GM12878 (cell line): Measurements from ENCODE around the gene PRKCE. TPM values are rescaled to one million over a fixed set of nuclear protein-coding genes. Genes with fewer than 3 reads are reported as not detected.
A peak's percentile ranks its signal among the peaks of the same experiment; 100 is the strongest.

Experiments
- ATAC-seq: fragments of 200-7000 bp; cut with Tn5 transposase; 3 replicates; pipeline ENCODE4 v1.9.1; 2020; ENCODE audit warnings: mild to moderate bottlenecking, moderate library complexity
- BruUV-seq: library from RNA; stranded (reverse); fragments of 400-500 nt; replicated peaks from 2 replicates; lab custom pipeline; 2021; lab: Mats Ljungman, UMichigan
- CTCF ChIA-PET: fragments of 300-600 bp; sonication (Branson Sonifier 250); formaldehyde crosslinking; extraction: SDS; loops from one replicate; lab custom pipeline; 2021; ENCODE audit warnings: inconsistent platforms; lab: Yijun Ruan, JAX
- POLR2A ChIA-PET: fragments of 350-600 bp; formaldehyde crosslinking; extraction: SDS; loops from one replicate; lab custom pipeline; 2021; ENCODE audit warnings: inconsistent platforms; lab: Charles Lee
- RAD21 ChIA-PET: fragments of 300-600 bp; sonication (Branson Sonifier 250); formaldehyde crosslinking; loops from one replicate; lab custom pipeline; 2023; ENCODE audit warnings: antibody characterized with exemption; ENCODE audit not compliant: unreplicated experiment; lab: Charles Lee
- SMC1A ChIA-PET: fragments of 300-600 bp; sonication (Branson Sonifier 250); formaldehyde crosslinking; loops from one replicate; lab custom pipeline; 2023; ENCODE audit not compliant: unreplicated experiment, uncharacterized antibody; lab: Charles Lee
- DNase-seq: peaks from one replicate; pipeline ENCODE4 v3.0.0-alpha.2; 2011; ENCODE audit warnings: low read depth, low spot score
- FAIRE-seq: peaks from 3 replicates; lab custom pipeline; 2011; peaks lifted over from hg19 to GRCh38; lab: Jason Lieb, UNC
- H2AFZ ChIP-seq: 2 replicates; pipeline ENCODE4 v1.6.0; 2011; ENCODE audit warnings: low read depth, low read length, control low read depth; ENCODE audit not compliant: control insufficient read depth
- H3K27ac ChIP-seq: 2 replicates; pipeline ENCODE4 v1.5.1; 2011; ENCODE audit warnings: control low read depth; ENCODE audit not compliant: control insufficient read depth, insufficient read depth
- H3K27me3 ChIP-seq, 2 experiments: replicated peaks in 1 of 2; 2 replicates each; pipeline versions ENCODE4 v1.6.0 to v1.6.1; 2011; ENCODE audit warnings: low read length in 1 of 2; ENCODE audit not compliant: control insufficient read depth in 2 of 2, insufficient read depth in 2 of 2
- H3K36me3 ChIP-seq, 2 experiments: 2 replicates each; pipeline ENCODE4 v1.5.1; 2011; ENCODE audit warnings: low read length in 1 of 2; ENCODE audit not compliant: control insufficient read depth in 2 of 2, insufficient read depth in 2 of 2
- H3K4me1 ChIP-seq: 2 replicates; pipeline ENCODE4 v1.6.1; 2011; ENCODE audit warnings: mild to moderate bottlenecking, low read length, moderate library complexity, mixed read lengths; ENCODE audit not compliant: control insufficient read depth, insufficient read depth
- H3K4me2 ChIP-seq: 2 replicates; pipeline ENCODE4 v1.6.0; 2011; ENCODE audit warnings: control low read depth; ENCODE audit not compliant: control insufficient read depth, insufficient read depth
- H3K4me3 ChIP-seq: fragments of 200-600 bp; sonication (generic); 2 replicates; pipeline ENCODE4 v1.5.1; 2016
- H3K79me2 ChIP-seq: 2 replicates; pipeline ENCODE4 v1.6.0; 2011; ENCODE audit warnings: low read length; ENCODE audit not compliant: control insufficient read depth, insufficient read depth
- H3K9ac ChIP-seq: 2 replicates; pipeline ENCODE4 v1.8.0; 2011; ENCODE audit warnings: low read length, control low read depth, mixed read lengths; ENCODE audit not compliant: control insufficient read depth, insufficient read depth
- H3K9me3 ChIP-seq: replicated peaks from 3 replicates; pipeline ENCODE4 v1.5.1; 2011; ENCODE audit warnings: mild to moderate bottlenecking, low read length; ENCODE audit not compliant: control insufficient read depth, insufficient read depth
- H4K20me1 ChIP-seq: 2 replicates; pipeline ENCODE4 v1.6.0; 2011; ENCODE audit not compliant: control insufficient read depth, insufficient read depth
- ASH2L ChIP-seq: fragments of 300-600, 200-600 bp; sonication (generic); IDR thresholded peaks from 2 replicates; pipeline ENCODE4 v1.6.1; 2017; ENCODE audit warnings: low read depth, mild to moderate bottlenecking, borderline replicate concordance
- CBFB ChIP-seq: IDR thresholded peaks from 2 replicates; pipeline ENCODE4 v1.6.1; 2016; ENCODE audit warnings: antibody characterized with exemption, low read depth
- CHD4 ChIP-seq: fragments of 200-600 bp; sonication (generic); IDR thresholded peaks from 2 replicates; pipeline ENCODE4 v1.6.1; 2016; ENCODE audit warnings: mild to moderate bottlenecking
- CTCF ChIP-seq, 3 experiments: IDR thresholded peaks in 2 of 3; conservative IDR thresholded peaks in 1 of 3; 2 replicates each; pipeline ENCODE4 v1.5.1; 2011; ENCODE audit warnings: low read depth in 3 of 3, low read length in 3 of 3, mild to moderate bottlenecking in 3 of 3, control low read depth in 2 of 3, moderate library complexity in 2 of 3, inconsistent platforms in 1 of 3, mixed read lengths in 1 of 3; ENCODE audit not compliant: control insufficient read depth in 2 of 3, insufficient read depth in 1 of 3; ENCODE audit errors: extremely low read depth in 1 of 3
- EED ChIP-seq: sonication (generic); IDR thresholded peaks from 2 replicates; pipeline ENCODE4 v1.6.1; 2016; ENCODE audit warnings: antibody characterized with exemption, low read depth
- NBN ChIP-seq: fragments of 450-650 bp; IDR thresholded peaks from 2 replicates; pipeline ENCODE4 v1.6.1; 2016
- RELB ChIP-seq: fragments of 450-650 bp; IDR thresholded peaks from 2 replicates; pipeline ENCODE4 v1.6.1; 2017; ENCODE audit warnings: low read depth, mild to moderate bottlenecking, moderate library complexity
- SPI1 ChIP-seq: IDR thresholded peaks from 2 replicates; pipeline ENCODE4 v1.6.1; 2011; ENCODE audit warnings: low read depth, mild to moderate bottlenecking, low read length, moderate library complexity, borderline replicate concordance; ENCODE audit not compliant: insufficient read depth
- TARDBP ChIP-seq: IDR thresholded peaks from 2 replicates; pipeline ENCODE4 v1.6.1; 2016; ENCODE audit warnings: borderline replicate concordance
- TCF12 ChIP-seq: IDR thresholded peaks from 2 replicates; pipeline ENCODE4 v1.6.1; 2011; ENCODE audit warnings: low read depth, mild to moderate bottlenecking, low read length
- ZNF24 ChIP-seq: fragments of 450-650 bp; IDR thresholded peaks from 2 replicates; pipeline ENCODE4 v1.6.1; 2017; ENCODE audit warnings: antibody characterized with exemption, mild to moderate bottlenecking
- WGBS: methylation state at CpG from one replicate; pipeline ENCODE4 v1.1.6; 2016; ENCODE audit warnings: low lambda C conversion rate; ENCODE audit not compliant: insufficient replicate concordance, insufficient coverage; ENCODE audit errors: missing lambda C conversion rate; 5-methylcytosine and 5-hydroxymethylcytosine counted together
- in situ Hi-C: fragments of 300-500 bp; cut with MboI; formaldehyde crosslinking; loops from 9 replicates; pipeline ENCODE4 v1.14.3; 2018; ENCODE audit warnings: mixed read lengths
- intact Hi-C: fragments of 100-400 bp; cut with micrococcal nuclease; formaldehyde crosslinking; loops from one replicate; pipeline ENCODE4 v1.14.2; 2022; ENCODE audit not compliant: unreplicated experiment
- polyA plus RNA-seq, 11 experiments: library from polyadenylated mRNA; depleted of rRNA in 4 of 11; unstranded in 6 of 11; stranded (reverse) in 5 of 11; fragments of >200 nt; fragmentation: Nextera tagmentation in 4 of 11; fragmentation: Illumina TruSeq in 1 of 11; extraction: Ambion mirVana in 4 of 11; extraction: Trizol in 1 of 11; gene quantifications; 1 replicate in 1 of 11; 2 replicates in 10 of 11; pipeline versions ENCODE4 v1.2.1 to v1.2.3, GENCODE V29; 2011 to 2016; ENCODE audit warnings: inconsistent platforms in 2 of 11, missing spikeins in 2 of 11, low read depth in 1 of 11
- total RNA-seq, 4 experiments: library from RNA; depleted of rRNA in 3 of 4; stranded (reverse); fragments of >200 nt in 3 of 4; fragmentation: Illumina TruSeq in 1 of 4; extraction: Trizol in 1 of 4; gene quantifications; 2 replicates each; pipeline versions ENCODE4 v1.2.1 to v1.2.3, GENCODE V29; 2013 to 2021

PRKCE gene
- total and polyA plus RNA-seq, 10 of the 15 experiments (the other 5 are each of a cell fraction or from before 2014, with no cell fraction given) = 2.6 to 28.2 (median 11.3) TPM

- WGBS = 66% methylated on average over 7 of the region's 7 CpGs
- Histone ChIP-seq H3K9ac (no peak overlapping the region), H3K27me3 (no peaks in the 10 kb centered on the region), H3K4me1 (peaks cover 55% of the 10 kb centered on the region), H2AFZ (no peak overlapping the region), H3K9me3 (no peaks in the 10 kb centered on the region), H3K27ac (no peak overlapping the region), H3K36me3 (no peaks in the 10 kb centered on the region), H3K4me3 (no peak overlapping the region), H4K20me1 (no peaks in the 10 kb centered on the region), H3K4me2 (no peak overlapping the region), H3K79me2 (peaks cover 4% of the 10 kb centered on the region; the same call in 1 of the 2 replicates)
- ChIA-PET SMC1A (interaction anchor here (0.7 to 11.4 kb wide), 4 partner anchors 13 to 54 kb away, joined by 3 to 224 read pairs (median 90); no protein-coding TSS in a partner anchor), CTCF (interaction anchor here (2.4 kb wide), 1 partner anchor 9 kb away, joined by 12 read pairs; no protein-coding TSS in a partner anchor), POLR2A (interaction anchor here (0.6 kb wide), 1 partner anchor 231 kb away, joined by 5 read pairs; no protein-coding TSS in a partner anchor), RAD21 (interaction anchor here (0.9 to 1.0 kb wide), 2 partner anchors 26 kb away, joined by 3 to 4 read pairs; no protein-coding TSS in a partner anchor)
- DNase-seq (no peak), ATAC-seq (no peak), FAIRE-seq (no peak)
- in situ Hi-C loops (no loop called here), intact Hi-C loops (no loop called here)
- TF ChIP-seq CHD4 (no peak), EED (peak; percentile 33; the same call in 1 of the 2 replicates)
- no TSS peak for BruUV-seq
These were observed 241.3 kb downstream of the PRKCE start for GRCh38 chr2:45892757-45893156.

- ATAC-seq (no peak), DNase-seq (no peak), FAIRE-seq (no peak)
- Histone ChIP-seq H4K20me1 (no peaks in the 10 kb centered on the region), H2AFZ (no peak overlapping the region), H3K4me1 (peaks cover 46% of the 10 kb centered on the region), H3K9ac (no peak overlapping the region), H3K27ac (no peak overlapping the region)
- no peak for TF ChIP-seq TARDBP
- TF ChIP-seq NBN = no peak
- TF ChIP-seq ASH2L = no peak
- TF ChIP-seq CBFB = no peak
- no peak for TF ChIP-seq SPI1
- no peak for TF ChIP-seq TCF12
- TF ChIP-seq CTCF (IDR thresholded peaks at IDR 0.05 in 2 of 3, conservative IDR thresholded peaks at IDR 0.05 in 1 of 3; ENCODE audit: control insufficient read depth in 2 of 3, extremely low read depth in 1 of 3, insufficient read depth in 1 of 3, low read depth in 3 of 3, low read length in 3 of 3) = no peak
- no peak for TF ChIP-seq ZNF24
- TF ChIP-seq RELB = no peak
- TF ChIP-seq, all 136 proteins: peak for 0
- Histone ChIP-seq H3K36me3 (no peaks in the 10 kb centered on the region), H3K27me3 (no peaks in the 10 kb centered on the region), H3K9me3 (no peaks in the 10 kb centered on the region), H3K4me3 (no peak overlapping the region), H3K4me2 (no peak overlapping the region), H3K79me2 (0 out of 2 replicates have a peak, but pooled peaks cover 3% of the 10 kb centered on the region)
- ChIA-PET CTCF (interaction anchor here (0.9 kb wide), 1 partner anchor 11 kb away, joined by 3 read pairs; no protein-coding TSS in a partner anchor), RAD21 (interaction anchor here (2.2 kb wide), 1 partner anchor 25 kb away, joined by 4 read pairs; no protein-coding TSS in a partner anchor), SMC1A (interaction anchor here (0.9 to 1.7 kb wide), 2 partner anchors 11 to 27 kb away, joined by 3 to 4 read pairs; no protein-coding TSS in a partner anchor), POLR2A (no interaction called here)
- intact Hi-C loops = no loop called here
- 73% methylated on average over 4 of the region's 4 CpGs for WGBS
- in situ Hi-C loops = no loop called here
- no TSS peak for BruUV-seq
These were observed 242.7 kb downstream of the PRKCE start for GRCh38 chr2:45894211-45894610.
